IMR-90 (cell line): ENCODE results near the gene RAD51B. TPM values are rescaled to one million over a fixed set of nuclear protein-coding genes. Genes with fewer than 3 reads are reported as not detected.

ENCODE experiments used
- ATAC-seq: fragments of 200-7000 bp; cut with Tn5 transposase; 2 replicates; pipeline ENCODE4 v1.9.1; 2020; ENCODE audit warnings: low read depth, mild to moderate bottlenecking, moderate library complexity
- BruUV-seq: library from RNA; stranded (reverse); fragments of 400-500 nt; replicated peaks from 2 replicates; lab custom pipeline; 2021; lab: Mats Ljungman, UMichigan
- CTCF ChIA-PET: fragments of 300-600 bp; formaldehyde crosslinking; extraction: SDS; loops from one replicate; lab custom pipeline; 2021; ENCODE audit warnings: antibody characterized with exemption; lab: Yijun Ruan, JAX
- POLR2A ChIA-PET: fragments of 300-600 bp; sonication (Branson Sonifier 250); formaldehyde crosslinking; loops from one replicate; lab custom pipeline; 2022; ENCODE audit warnings: antibody characterized with exemption; ENCODE audit not compliant: unreplicated experiment; lab: Charles Lee
- DNase-seq: peaks from one replicate; pipeline ENCODE4 v3.0.0; 2013
- H2AFZ ChIP-seq: replicated peaks from 2 replicates; pipeline ENCODE3; 2013; ENCODE audit warnings: low read length, mild to moderate bottlenecking; ENCODE audit not compliant: poor library complexity
- H2AK5ac ChIP-seq: 2 replicates; pipeline ENCODE4 v1.6.1; 2013; ENCODE audit warnings: low read depth, low read length, inconsistent platforms
- H2AK9ac ChIP-seq: replicated peaks from 2 replicates; pipeline ENCODE3; 2013; ENCODE audit warnings: mild to moderate bottlenecking, low read depth, low read length, moderate library complexity; ENCODE audit not compliant: poor library complexity
- H2BK120ac ChIP-seq: 2 replicates; pipeline ENCODE4 v1.6.1; 2013; ENCODE audit warnings: low read depth, low read length, inconsistent platforms
- H2BK15ac ChIP-seq: 3 replicates; pipeline ENCODE4 v1.6.1; 2013; ENCODE audit warnings: low read depth, low read length, inconsistent platforms
- H2BK20ac ChIP-seq: 2 replicates; pipeline ENCODE4 v1.6.1; 2013; ENCODE audit warnings: low read depth, mild to moderate bottlenecking, inconsistent platforms, low read length, moderate library complexity
- H2BK5ac ChIP-seq: 2 replicates; pipeline ENCODE4 v1.6.1; 2013; ENCODE audit warnings: mild to moderate bottlenecking, low read depth, low read length, inconsistent platforms; ENCODE audit not compliant: poor library complexity, severe bottlenecking
- H3K14ac ChIP-seq: replicated peaks from 2 replicates; pipeline ENCODE4 v1.6.1; 2013; ENCODE audit warnings: low read depth, low read length, inconsistent platforms
- H3K18ac ChIP-seq: 2 replicates; pipeline ENCODE4 v1.6.1; 2013; ENCODE audit warnings: low read depth, low read length, control low read depth
- H3K23ac ChIP-seq: 2 replicates; pipeline ENCODE4 v1.6.1; 2013; ENCODE audit warnings: low read depth, low read length, inconsistent platforms
- H3K27ac ChIP-seq: 2 replicates; pipeline ENCODE4 v1.5.1; 2013; ENCODE audit warnings: mild to moderate bottlenecking, control low read depth, low read length; ENCODE audit not compliant: insufficient read depth
- H3K27me3 ChIP-seq: 2 replicates; pipeline ENCODE4 v1.6.1; 2013; ENCODE audit warnings: low read length; ENCODE audit not compliant: control insufficient read depth, insufficient read depth
- H3K36me3 ChIP-seq: 2 replicates; pipeline ENCODE4 v1.6.1; 2013; ENCODE audit warnings: low read length, mixed read lengths; ENCODE audit not compliant: control insufficient read depth, insufficient read depth
- H3K4ac ChIP-seq: 2 replicates; pipeline ENCODE4 v1.6.1; 2013; ENCODE audit warnings: low read depth, low read length, inconsistent platforms
- H3K4me1 ChIP-seq: 2 replicates; pipeline ENCODE4 v1.6.1; 2013; ENCODE audit warnings: low read length, mixed read lengths; ENCODE audit not compliant: control insufficient read depth, insufficient read depth
- H3K4me2 ChIP-seq: 2 replicates; pipeline ENCODE4 v1.6.1; 2013; ENCODE audit warnings: low read depth, mild to moderate bottlenecking, control low read depth, low read length, moderate library complexity
- H3K4me3 ChIP-seq: 2 replicates; pipeline ENCODE4 v1.5.1; 2013; ENCODE audit warnings: low read depth, mild to moderate bottlenecking, control low read depth, low read length, moderate library complexity; ENCODE audit not compliant: insufficient read depth
- H3K56ac ChIP-seq: 2 replicates; pipeline ENCODE4 v1.6.1; 2013; ENCODE audit warnings: low read length, inconsistent platforms; ENCODE audit not compliant: insufficient read depth; ENCODE audit errors: extremely low read depth
- H3K79me1 ChIP-seq, 2 experiments: 2 replicates each; pipeline ENCODE4 v1.6.1; 2013; ENCODE audit warnings: low read length in 2 of 2, inconsistent platforms in 1 of 2, low read depth in 1 of 2
- H3K9ac ChIP-seq: 2 replicates; pipeline ENCODE4 v1.6.1; 2013; ENCODE audit warnings: low read depth, low read length, control low read depth
- H3K9me1 ChIP-seq: 2 replicates; pipeline ENCODE4 v1.6.1; 2013; ENCODE audit warnings: low read length, inconsistent platforms; ENCODE audit not compliant: insufficient read depth
- H3K9me3 ChIP-seq: 2 replicates; pipeline ENCODE4 v1.6.1; 2013; ENCODE audit warnings: low read length; ENCODE audit not compliant: control insufficient read depth, insufficient read depth
- H4K20me1 ChIP-seq: 2 replicates; pipeline ENCODE4 v1.6.1; 2013; ENCODE audit warnings: low read length, inconsistent platforms; ENCODE audit not compliant: insufficient read depth
- H4K5ac ChIP-seq: 2 replicates; pipeline ENCODE4 v1.6.1; 2013; ENCODE audit warnings: mild to moderate bottlenecking, low read depth, low read length, control low read depth
- H4K8ac ChIP-seq, 2 experiments: 2 replicates each; pipeline ENCODE4 v1.6.1; 2013; ENCODE audit warnings: low read depth in 2 of 2, low read length in 2 of 2, control low read depth in 1 of 2, inconsistent platforms in 1 of 2
- H4K91ac ChIP-seq: 2 replicates; pipeline ENCODE4 v1.6.1; 2013; ENCODE audit warnings: low read depth, low read length, inconsistent platforms; ENCODE audit not compliant: insufficient read depth
- CEBPB ChIP-seq: IDR thresholded peaks from 2 replicates; pipeline ENCODE4 v1.6.1; 2012; ENCODE audit warnings: low read depth, low read length, improper control_type of control experiment
- CHD1 ChIP-seq: IDR thresholded peaks from 2 replicates; pipeline ENCODE4 v1.6.1; 2012; ENCODE audit warnings: low read depth, low read length, improper control_type of control experiment
- FOS ChIP-seq: fragments of 150-350 bp; IDR thresholded peaks from 2 replicates; pipeline ENCODE4 v1.6.1; 2016; ENCODE audit warnings: low read depth, low read length
- MAFK ChIP-seq: IDR thresholded peaks from 2 replicates; pipeline ENCODE4 v1.6.1; 2012; ENCODE audit warnings: low read depth, low read length, improper control_type of control experiment
- MAZ ChIP-seq: IDR thresholded peaks from 2 replicates; pipeline ENCODE4 v1.6.1; 2012; ENCODE audit warnings: low read depth, mild to moderate bottlenecking, low read length, improper control_type of control experiment, moderate library complexity, borderline replicate concordance
- MXI1 ChIP-seq: IDR thresholded peaks from 2 replicates; pipeline ENCODE4 v1.6.1; 2012; ENCODE audit warnings: low read depth, mild to moderate bottlenecking, low read length, moderate library complexity, borderline replicate concordance
- POLR2A ChIP-seq: IDR thresholded peaks from 2 replicates; pipeline ENCODE4 v1.6.1; 2012; ENCODE audit warnings: mild to moderate bottlenecking, low read depth, low read length
- RAD21 ChIP-seq: IDR thresholded peaks from 2 replicates; pipeline ENCODE4 v1.6.1; 2012; ENCODE audit warnings: low read length, improper control_type of control experiment
- RFX5 ChIP-seq: IDR thresholded peaks from 2 replicates; pipeline ENCODE4 v1.8.0; 2012; ENCODE audit warnings: low read depth, mild to moderate bottlenecking, low read length, moderate library complexity
- SMC3 ChIP-seq: fragments of 150-350 bp; IDR thresholded peaks from 2 replicates; pipeline ENCODE4 v1.6.1; 2016; ENCODE audit warnings: low read depth, mild to moderate bottlenecking, antibody characterized with exemption, low read length, moderate library complexity
- WGBS, 2 experiments: methylation state at CpG; one replicate each; pipeline versions ENCODE4 v1.1.5 to v1.1.7; 2013; ENCODE audit warnings: missing lambda C conversion rate in 2 of 2; ENCODE audit not compliant: insufficient read length in 1 of 2; ENCODE audit errors: extremely low coverage in 2 of 2; 5-methylcytosine and 5-hydroxymethylcytosine counted together
- dilution Hi-C: fragments of 300-500 bp; cut with HindIII; formaldehyde crosslinking; loops from one replicate; pipeline ENCODE4 v1.14.3; 2018; ENCODE audit warnings: low sequenced_read_pairs; ENCODE audit not compliant: unreplicated experiment
- in situ Hi-C: fragments of 300-500 bp; cut with MboI; formaldehyde crosslinking; loops from 3 replicates; pipeline ENCODE4 v1.14.3; 2019; ENCODE audit warnings: low sequenced_read_pairs, inconsistent platforms, mixed read lengths
- intact Hi-C: fragments of 100-400 bp; cut with micrococcal nuclease; formaldehyde crosslinking; loops from 2 replicates; pipeline ENCODE4 v1.10.0; 2022
- polyA plus RNA-seq, 3 experiments: library from polyadenylated mRNA; depleted of rRNA; stranded (reverse); fragments of >200 nt; gene quantifications; 2 replicates each; pipeline ENCODE4 v1.2.3, GENCODE V29; 2012; ENCODE audit warnings: low replicate concordance in 1 of 3
- total RNA-seq: library from RNA; depleted of rRNA; stranded (reverse); fragments of >200 nt; gene quantifications from 2 replicates; pipeline ENCODE4 v1.2.3, GENCODE V29; 2012
- TF ChIP-seq, protein P1 (sequence below): fragments of 150-350 bp; IDR thresholded peaks from 2 replicates; pipeline ENCODE4 v1.6.1; 2016; ENCODE audit warnings: low read depth, mild to moderate bottlenecking, low read length, moderate library complexity, borderline replicate concordance
- TF ChIP-seq, protein P2 (sequence below): fragments of 150-350 bp; IDR thresholded peaks from 2 replicates; pipeline ENCODE4 v1.6.1; 2017; ENCODE audit warnings: mild to moderate bottlenecking, antibody characterized with exemption, low read length, low read depth
- TF ChIP-seq, protein P3 (sequence below): conservative IDR thresholded peaks from 2 replicates; pipeline ENCODE4 v1.5.1; 2012; ENCODE audit warnings: mild to moderate bottlenecking, low read depth, low read length, improper control_type of control experiment

Gene RAD51B
- total and polyA plus RNA-seq, 2 of the 4 experiments (the other 2 are of a cell fraction): 5.1 to 18.8 TPM

DNA sequence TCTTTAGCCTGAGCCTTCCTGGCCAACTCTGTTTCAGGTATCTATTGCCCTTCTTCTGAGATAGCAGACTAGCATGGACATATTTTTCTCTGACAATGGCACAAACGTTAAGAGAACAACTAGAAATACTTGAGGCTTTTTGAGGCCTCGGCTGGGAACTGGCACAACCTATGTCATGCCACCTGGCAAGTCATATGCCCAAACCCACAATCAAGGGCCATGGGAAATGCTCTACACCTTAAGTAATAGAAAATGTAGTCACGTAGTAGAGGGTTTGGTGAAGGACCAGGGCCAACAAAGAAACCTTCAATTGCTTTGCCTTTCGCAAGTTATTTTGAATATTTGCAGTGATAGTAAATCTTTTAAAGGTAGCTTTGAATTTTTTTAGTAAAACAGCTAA, 647.8 kb downstream of the RAD51B start:
- H3K9me1 ChIP-seq: peaks cover 11% of the 10 kb centered on the region
- no peak for ATAC-seq
- no peaks in the 10 kb centered on the region for H3K27me3 ChIP-seq
- no peak overlapping the region for H3K56ac ChIP-seq
- H3K27ac ChIP-seq: no peak overlapping the region
- peaks cover 8% of the 10 kb centered on the region for H3K4me1 ChIP-seq
- dilution Hi-C loops (no loop called here), intact Hi-C loops (loop anchor here (10.0 kb wide), 2 partner anchors 217 to 327 kb away; partner anchors contain the start of gene ZFP36L1), in situ Hi-C loops (no loop called here)
- CTCF ChIA-PET: no interaction called here
- H2BK120ac ChIP-seq: 0 out of 2 replicates have a peak overlapping the region, but pooled peaks have one; percentile 26
- H3K23ac ChIP-seq: no peak overlapping the region
- no peak overlapping the region; the same call in 1 of the 2 replicates for H4K5ac ChIP-seq
- POLR2A ChIA-PET: no interaction called here
- H3K9ac ChIP-seq: no peak overlapping the region
- BruUV-seq: no TSS peak
- no peak for TF ChIP-seq CHD1
- no peak for TF ChIP-seq RAD21
- TF ChIP-seq, protein P1, sequence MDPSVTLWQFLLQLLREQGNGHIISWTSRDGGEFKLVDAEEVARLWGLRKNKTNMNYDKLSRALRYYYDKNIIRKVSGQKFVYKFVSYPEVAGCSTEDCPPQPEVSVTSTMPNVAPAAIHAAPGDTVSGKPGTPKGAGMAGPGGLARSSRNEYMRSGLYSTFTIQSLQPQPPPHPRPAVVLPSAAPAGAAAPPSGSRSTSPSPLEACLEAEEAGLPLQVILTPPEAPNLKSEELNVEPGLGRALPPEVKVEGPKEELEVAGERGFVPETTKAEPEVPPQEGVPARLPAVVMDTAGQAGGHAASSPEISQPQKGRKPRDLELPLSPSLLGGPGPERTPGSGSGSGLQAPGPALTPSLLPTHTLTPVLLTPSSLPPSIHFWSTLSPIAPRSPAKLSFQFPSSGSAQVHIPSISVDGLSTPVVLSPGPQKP: no peak
- TF ChIP-seq RFX5: no peak
- TF ChIP-seq SMC3: no peak
- TF ChIP-seq, protein P2, sequence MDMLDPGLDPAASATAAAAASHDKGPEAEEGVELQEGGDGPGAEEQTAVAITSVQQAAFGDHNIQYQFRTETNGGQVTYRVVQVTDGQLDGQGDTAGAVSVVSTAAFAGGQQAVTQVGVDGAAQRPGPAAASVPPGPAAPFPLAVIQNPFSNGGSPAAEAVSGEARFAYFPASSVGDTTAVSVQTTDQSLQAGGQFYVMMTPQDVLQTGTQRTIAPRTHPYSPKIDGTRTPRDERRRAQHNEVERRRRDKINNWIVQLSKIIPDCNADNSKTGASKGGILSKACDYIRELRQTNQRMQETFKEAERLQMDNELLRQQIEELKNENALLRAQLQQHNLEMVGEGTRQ: no peak
- no peak for TF ChIP-seq MAFK
- no peak for TF ChIP-seq MAZ
- no peak for TF ChIP-seq CEBPB
- no peak for TF ChIP-seq POLR2A
- no peak for TF ChIP-seq MXI1
- TF ChIP-seq, protein P3, sequence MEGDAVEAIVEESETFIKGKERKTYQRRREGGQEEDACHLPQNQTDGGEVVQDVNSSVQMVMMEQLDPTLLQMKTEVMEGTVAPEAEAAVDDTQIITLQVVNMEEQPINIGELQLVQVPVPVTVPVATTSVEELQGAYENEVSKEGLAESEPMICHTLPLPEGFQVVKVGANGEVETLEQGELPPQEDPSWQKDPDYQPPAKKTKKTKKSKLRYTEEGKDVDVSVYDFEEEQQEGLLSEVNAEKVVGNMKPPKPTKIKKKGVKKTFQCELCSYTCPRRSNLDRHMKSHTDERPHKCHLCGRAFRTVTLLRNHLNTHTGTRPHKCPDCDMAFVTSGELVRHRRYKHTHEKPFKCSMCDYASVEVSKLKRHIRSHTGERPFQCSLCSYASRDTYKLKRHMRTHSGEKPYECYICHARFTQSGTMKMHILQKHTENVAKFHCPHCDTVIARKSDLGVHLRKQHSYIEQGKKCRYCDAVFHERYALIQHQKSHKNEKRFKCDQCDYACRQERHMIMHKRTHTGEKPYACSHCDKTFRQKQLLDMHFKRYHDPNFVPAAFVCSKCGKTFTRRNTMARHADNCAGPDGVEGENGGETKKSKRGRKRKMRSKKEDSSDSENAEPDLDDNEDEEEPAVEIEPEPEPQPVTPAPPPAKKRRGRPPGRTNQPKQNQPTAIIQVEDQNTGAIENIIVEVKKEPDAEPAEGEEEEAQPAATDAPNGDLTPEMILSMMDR: no peak
- TF ChIP-seq FOS: no peak
- H3K14ac ChIP-seq: no peak overlapping the region
- WGBS, 2 experiments: no CpG with 5 or more reads among the region's 4 CpGs
- no peak overlapping the region for H3K4me2 ChIP-seq
- H2BK5ac ChIP-seq: no peak overlapping the region
- H3K79me1 ChIP-seq: peaks cover 0 to 3% of the 10 kb centered on the region in 2 experiments; a peak in 1 of 4 replicates
- no peak overlapping the region for H3K4ac ChIP-seq
- H4K20me1 ChIP-seq: no peaks in the 10 kb centered on the region
- no peak overlapping the region for H4K91ac ChIP-seq
- no peak overlapping the region for H2AFZ ChIP-seq
- H3K4me3 ChIP-seq: no peak overlapping the region
- H2AK9ac ChIP-seq: no peak overlapping the region
- no peak overlapping the region; the same call in 1 of the 2 replicates for H3K18ac ChIP-seq
- 0 out of 2 replicates have a peak overlapping the region, but pooled peaks have one; percentile 27 for H2AK5ac ChIP-seq
- no peak overlapping the region for H2BK20ac ChIP-seq
- H3K36me3 ChIP-seq: no peaks in the 10 kb centered on the region
- no peak overlapping the region for H4K8ac ChIP-seq
- H3K9me3 ChIP-seq: no peaks in the 10 kb centered on the region
- no peak overlapping the region; the same call in 2 of the 3 replicates for H2BK15ac ChIP-seq
- DNase-seq: no peak
